Thyroid gland (tissue), 4 donors: Measurements from ENCODE around the gene KLKB1. TPM values are rescaled to one million over a fixed set of nuclear protein-coding genes. Genes with fewer than 3 reads are reported as not detected.

ENCODE experiments used
- DNase-seq, 2 donors: peaks; one replicate each; pipeline ENCODE4 v3.0.0-alpha.2; 2019
- H3K27ac ChIP-seq, 3 donors: fragments of 200-600 bp; sonication (generic); 1 replicate in 2 of 3; 2 replicates in 1 of 3; pipeline ENCODE4 v1.5.1; 2016 to 2019; ENCODE audit warnings: mild to moderate bottlenecking in 1 of 3, moderate library complexity in 1 of 3
- H3K27me3 ChIP-seq: fragments of 200-600 bp; sonication (generic); one replicate; pipeline ENCODE4 v1.5.1; 2019
- H3K36me3 ChIP-seq, 2 donors: fragments of 200-600 bp; sonication (generic); one replicate each; pipeline ENCODE4 v1.5.1; 2016 to 2019
- H3K4me1 ChIP-seq, 2 donors: fragments of 200-600 bp; sonication (generic); one replicate each; pipeline ENCODE4 v1.5.1; 2017 to 2019
- H3K4me3 ChIP-seq, 3 donors: fragments of 200-600 bp; sonication (generic); replicated peaks in 1 of 3; 1 replicate in 2 of 3; 2 replicates in 1 of 3; pipeline ENCODE4 v1.5.1; 2016; ENCODE audit warnings: mild to moderate bottlenecking in 1 of 3
- H3K9me3 ChIP-seq: fragments of 200-600 bp; sonication (generic); one replicate; pipeline ENCODE4 v1.5.1; 2017
- POLR2A ChIP-seq, 2 donors: fragments of 450-650 bp; IDR thresholded peaks; one replicate each; pipeline ENCODE4 v1.6.1; 2017; ENCODE audit warnings: antibody characterized with exemption in 2 of 2, mild to moderate bottlenecking in 2 of 2, moderate library complexity in 1 of 2
- WGBS, 2 donors: methylation state at CpG; one replicate each; pipeline ENCODE4 v1.1.5; 2017; 5-methylcytosine and 5-hydroxymethylcytosine counted together
- intact Hi-C: fragments of 100-400 bp; cut with DNase I; formaldehyde crosslinking; loops from one replicate; pipeline ENCODE4 v1.15.1; 2023
- total RNA-seq, 4 donors: library from RNA; depleted of rRNA; stranded (reverse); fragments of >200 nt; gene quantifications; one replicate each; pipeline ENCODE4 v1.2.3, GENCODE V29; 2016
- TF ChIP-seq, protein P1 (sequence below), 6 experiments: fragments of 200-600 bp in 3 of 6; fragments of 450-650 bp in 3 of 6; sonication (generic) in 3 of 6; IDR thresholded peaks; one replicate each; pipeline ENCODE4 v1.5.1; 2016 to 2019; ENCODE audit warnings: antibody characterized with exemption in 6 of 6, mild to moderate bottlenecking in 2 of 6, inconsistent platforms in 1 of 6, moderate library complexity in 1 of 6

The KLKB1 gene
- total RNA-seq, 4 donors from 2014 or later: 1.2 to 11.8 (median 2.3) TPM; not detected in 1

DNA sequence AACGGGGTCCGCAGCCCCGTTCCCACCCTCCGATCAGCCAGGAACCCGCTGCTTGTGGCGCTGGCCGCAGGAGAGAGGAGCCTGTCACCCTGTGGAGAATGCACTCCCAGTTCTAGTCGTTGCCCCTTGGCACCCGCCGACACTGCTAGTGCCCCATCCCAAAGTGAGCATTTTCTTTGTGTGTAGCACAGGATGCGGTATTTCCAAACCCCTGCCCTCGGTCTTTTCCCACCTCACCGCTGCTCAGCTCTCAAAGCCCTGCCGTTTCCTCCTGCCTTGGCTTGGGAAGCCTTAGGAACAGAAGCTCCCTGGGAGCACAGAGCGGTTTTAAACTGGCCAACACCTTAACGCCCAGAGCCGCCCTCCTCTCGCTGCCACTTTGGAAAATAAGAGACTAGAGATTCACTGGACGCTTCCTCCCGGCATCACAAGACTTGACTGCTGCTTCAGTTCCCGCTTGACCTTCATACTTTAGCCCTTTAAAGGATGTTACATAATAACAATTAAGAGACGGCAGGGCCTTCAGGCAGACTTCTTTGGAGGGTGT lies 35.2 kb upstream of the KLKB1 start:
- peak overlapping the region; percentile 54 to 78 (median 70) for H3K4me3 ChIP-seq
- H3K36me3 ChIP-seq: no peaks in the 10 kb centered on the region
- TF ChIP-seq, protein P1, sequence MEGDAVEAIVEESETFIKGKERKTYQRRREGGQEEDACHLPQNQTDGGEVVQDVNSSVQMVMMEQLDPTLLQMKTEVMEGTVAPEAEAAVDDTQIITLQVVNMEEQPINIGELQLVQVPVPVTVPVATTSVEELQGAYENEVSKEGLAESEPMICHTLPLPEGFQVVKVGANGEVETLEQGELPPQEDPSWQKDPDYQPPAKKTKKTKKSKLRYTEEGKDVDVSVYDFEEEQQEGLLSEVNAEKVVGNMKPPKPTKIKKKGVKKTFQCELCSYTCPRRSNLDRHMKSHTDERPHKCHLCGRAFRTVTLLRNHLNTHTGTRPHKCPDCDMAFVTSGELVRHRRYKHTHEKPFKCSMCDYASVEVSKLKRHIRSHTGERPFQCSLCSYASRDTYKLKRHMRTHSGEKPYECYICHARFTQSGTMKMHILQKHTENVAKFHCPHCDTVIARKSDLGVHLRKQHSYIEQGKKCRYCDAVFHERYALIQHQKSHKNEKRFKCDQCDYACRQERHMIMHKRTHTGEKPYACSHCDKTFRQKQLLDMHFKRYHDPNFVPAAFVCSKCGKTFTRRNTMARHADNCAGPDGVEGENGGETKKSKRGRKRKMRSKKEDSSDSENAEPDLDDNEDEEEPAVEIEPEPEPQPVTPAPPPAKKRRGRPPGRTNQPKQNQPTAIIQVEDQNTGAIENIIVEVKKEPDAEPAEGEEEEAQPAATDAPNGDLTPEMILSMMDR (IDR thresholded peaks at IDR 0.05): no peak
- no peak for TF ChIP-seq POLR2A (IDR thresholded peaks at IDR 0.05)
- no peaks in the 10 kb centered on the region for H3K27me3 ChIP-seq
- peak; percentile 40 to 50 for DNase-seq
- intact Hi-C loops: no loop called here
- no peaks in the 10 kb centered on the region for H3K9me3 ChIP-seq
- H3K27ac ChIP-seq: peak overlapping the region; percentile 75 to 99 (median 95)
- H3K4me1 ChIP-seq: peaks cover 9 to 20% of the 10 kb centered on the region in 2 donors
- WGBS, 2 donors: 0 to 7% methylated on average over 18 to 20 of the region's 22 CpGs

GRCh38 chr4:186193851-186194250 lies 33.5 kb upstream of the KLKB1 start:
- Histone ChIP-seq H3K36me3 (no peaks in the 10 kb centered on the region), H3K27ac (no peak overlapping the region), H3K27me3 (no peaks in the 10 kb centered on the region), H3K4me1 (peaks cover 9 to 20% of the 10 kb centered on the region in 2 donors), H3K9me3 (no peaks in the 10 kb centered on the region), H3K4me3 (no peak overlapping the region)
- TF ChIP-seq, protein P1 (IDR thresholded peaks at IDR 0.05): no peak
- TF ChIP-seq POLR2A (IDR thresholded peaks at IDR 0.05): no peak
- no peak for DNase-seq
- WGBS, 2 donors: 97% methylated on average over 5 of the region's 5 CpGs
- intact Hi-C loops: no loop called here

- no peak for DNase-seq
- no peaks in the 10 kb centered on the region for H3K36me3 ChIP-seq
- peaks cover 3 to 12% of the 10 kb centered on the region in 2 donors for H3K4me1 ChIP-seq
- TF ChIP-seq, protein P1 (IDR thresholded peaks at IDR 0.05): no peak
- H3K9me3 ChIP-seq: no peaks in the 10 kb centered on the region
- intact Hi-C loops: no loop called here
- H3K27ac ChIP-seq: no peak overlapping the region
- 96 to 99% methylated on average over 6 of the region's 6 CpGs for WGBS, 2 donors
- H3K4me3 ChIP-seq: no peak overlapping the region
- no peaks in the 10 kb centered on the region for H3K27me3 ChIP-seq
Measured at GRCh38 chr4:186196063-186196462, 31.2 kb upstream of the KLKB1 start.

GRCh38 chr4:186200516-186200915 lies 26.8 kb upstream of the KLKB1 start:
- Histone ChIP-seq H3K36me3 (no peaks in the 10 kb centered on the region), H3K9me3 (no peaks in the 10 kb centered on the region), H3K27me3 (no peaks in the 10 kb centered on the region), H3K4me1 (peaks cover 0 to 5% of the 10 kb centered on the region in 2 donors), H3K4me3 (no peak overlapping the region), H3K27ac (no peak overlapping the region)
- no peak for TF ChIP-seq POLR2A (IDR thresholded peaks at IDR 0.05)
- TF ChIP-seq, protein P1 (IDR thresholded peaks at IDR 0.05): no peak
- no peak for DNase-seq
- 69 to 81% methylated on average over 6 of the region's 6 CpGs for WGBS, 2 donors
- intact Hi-C loops: no loop called here

DNA sequence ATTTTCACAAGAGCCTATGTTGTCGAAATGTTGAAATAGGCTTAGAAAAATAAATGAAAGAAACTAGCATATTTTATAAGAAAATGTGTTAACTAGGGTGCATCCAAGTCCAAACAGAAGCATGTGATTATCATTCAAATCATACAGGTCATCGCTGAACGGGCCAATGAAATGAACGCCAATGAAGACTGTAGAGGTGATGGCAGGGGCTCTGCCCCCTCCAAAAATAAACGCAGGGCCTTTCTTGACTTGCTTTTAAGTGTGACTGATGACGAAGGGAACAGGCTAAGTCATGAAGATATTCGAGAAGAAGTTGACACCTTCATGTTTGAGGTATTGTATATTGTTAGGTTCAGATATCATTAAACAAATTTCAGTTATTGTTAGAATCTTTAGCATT lies 26.3 kb upstream of the KLKB1 start:
- intact Hi-C loops: no loop called here
- Histone ChIP-seq H3K27ac (no peak overlapping the region), H3K27me3 (no peaks in the 10 kb centered on the region), H3K4me3 (no peak overlapping the region), H3K9me3 (no peaks in the 10 kb centered on the region), H3K36me3 (no peaks in the 10 kb centered on the region), H3K4me1 (peaks cover 0 to 5% of the 10 kb centered on the region in 2 donors)
- no peak for TF ChIP-seq POLR2A (IDR thresholded peaks at IDR 0.05)
- TF ChIP-seq, protein P1 (IDR thresholded peaks at IDR 0.05): no peak
- no peak for DNase-seq
- WGBS, 2 donors: 86 to 91% methylated on average over 7 of the region's 7 CpGs
